ENCODE data around the gene NCOA1. TPM values are rescaled to one million over a fixed set of nuclear protein-coding genes. Genes with fewer than 3 reads are reported as not detected.

The NCOA1 gene
- total and polyA plus RNA-seq, 10 of the 15 experiments (the other 5 are each of a cell fraction or from before 2014, with no cell fraction given), result 1.8 to 35.6 (median 6.1) TPM

DNA sequence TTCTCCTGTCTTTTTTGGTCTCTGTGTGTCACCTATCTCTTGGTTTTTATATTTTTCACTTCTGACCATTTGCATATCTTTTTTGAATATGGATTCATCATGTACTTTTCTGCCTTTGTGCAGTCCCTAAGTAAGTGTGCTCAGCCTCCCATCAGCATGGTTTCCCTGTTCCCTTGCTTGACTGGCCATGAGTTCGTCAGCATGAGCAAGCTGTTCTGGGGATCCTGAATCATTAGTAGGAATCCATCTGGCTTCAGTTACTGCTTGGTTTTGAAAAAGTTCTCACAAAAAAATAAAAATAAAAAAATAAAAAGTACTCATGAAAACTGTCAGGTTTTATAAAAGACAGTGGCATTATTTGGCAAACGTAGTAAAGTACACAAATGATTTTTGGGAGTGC is 144.1 kb downstream of the NCOA1 start (continued):
- no peak for TF ChIP-seq ZNF592 (IDR thresholded peaks at IDR 0.05)
- no peak for TF ChIP-seq SMAD1 (IDR thresholded peaks at IDR 0.05; ENCODE audit: low read depth, partially characterized antibody)
- TF ChIP-seq RFX5 (IDR thresholded peaks at IDR 0.05; ENCODE audit: low read depth, low read length), result no peak
- no peak for TF ChIP-seq PRDM15 (CRISPR knock-in tag; IDR thresholded peaks at IDR 0.05)
- TF ChIP-seq GATAD2B (conservative IDR thresholded peaks at IDR 0.05; ENCODE audit: low read depth), result no peak
- no peak for TF ChIP-seq MEF2A (IDR thresholded peaks at IDR 0.05; ENCODE audit: insufficient read depth, low read depth, low read length)

All from GM12878 (cell line).